CD4-positive, CD25-positive, alpha-beta regulatory T cell (primary cell): ENCODE measurements around the gene LIMD2. TPM values are rescaled to one million over a fixed set of nuclear protein-coding genes. Genes with fewer than 3 reads are reported as not detected.

Experiments used
- ATAC-seq, 2 donors: fragments of 150-1000 bp; cut with Tn5 transposase; one replicate each; pipeline ENCODE4 v1.10.0; 2021; ENCODE audit warnings: low read depth in 2 of 2, moderate number of reproducible peaks in 2 of 2, moderate library complexity in 1 of 2
- DNase-seq, 3 donors: peaks; one replicate each; pipeline versions ENCODE4 v3.0.0 to v3.0.0-alpha.2; 2012 to 2022; ENCODE audit warnings: mixed read lengths in 1 of 3
- H3K27ac ChIP-seq: one replicate; pipeline ENCODE4 v1.7.0; 2013; ENCODE audit warnings: mild to moderate bottlenecking, low read length; ENCODE audit not compliant: insufficient read depth, poor library complexity, severe bottlenecking
- H3K27me3 ChIP-seq: one replicate; pipeline ENCODE4 v1.7.0; 2013; ENCODE audit warnings: low read length; ENCODE audit not compliant: control insufficient read depth, insufficient read depth
- H3K36me3 ChIP-seq: one replicate; pipeline ENCODE4 v1.7.0; 2013; ENCODE audit warnings: mild to moderate bottlenecking, low read length, moderate library complexity; ENCODE audit not compliant: control insufficient read depth, insufficient read depth
- H3K4me1 ChIP-seq: 2 replicates; pipeline ENCODE4 v1.7.0; 2013; ENCODE audit warnings: mild to moderate bottlenecking, low read length; ENCODE audit not compliant: insufficient read depth, control insufficient read depth, poor library complexity, severe bottlenecking
- H3K4me3 ChIP-seq: one replicate; pipeline ENCODE4 v1.7.0; 2013; ENCODE audit warnings: low read depth, mild to moderate bottlenecking, low read length, moderate library complexity
- H3K9me3 ChIP-seq, 2 experiments: 1 replicate in 1 of 2; 2 replicates in 1 of 2; pipeline ENCODE4 v1.7.0; 2013; ENCODE audit warnings: low read length in 2 of 2, mild to moderate bottlenecking in 1 of 2, moderate library complexity in 1 of 2; ENCODE audit not compliant: control insufficient read depth in 2 of 2
- H3K27ac Mint-ChIP-seq, 3 donors: one replicate each; pipeline ENCODE4 v1.8.0; 2020 to 2022; ENCODE audit warnings: mild to moderate bottlenecking in 3 of 3, mixed read lengths in 3 of 3, moderate library complexity in 2 of 3
- H3K27me3 Mint-ChIP-seq: one replicate; pipeline ENCODE4 v1.8.0; 2022; ENCODE audit warnings: mild to moderate bottlenecking, mixed read lengths
- H3K36me3 Mint-ChIP-seq: one replicate; pipeline ENCODE4 v1.8.0; 2020; ENCODE audit warnings: mixed read lengths
- H3K4me1 Mint-ChIP-seq, 4 donors: one replicate each; pipeline ENCODE4 v1.8.0; 2020 to 2022; ENCODE audit warnings: mixed read lengths in 4 of 4, mild to moderate bottlenecking in 1 of 4
- H3K4me3 Mint-ChIP-seq, 4 donors: one replicate each; pipeline ENCODE4 v1.8.0; 2020 to 2022; ENCODE audit warnings: mild to moderate bottlenecking in 4 of 4, mixed read lengths in 4 of 4, moderate library complexity in 3 of 4
- H3K9me3 Mint-ChIP-seq, 7 donors: one replicate each; pipeline ENCODE4 v1.8.0; 2020 to 2022; ENCODE audit warnings: mixed read lengths in 7 of 7, mild to moderate bottlenecking in 3 of 7, moderate library complexity in 2 of 7
- polyA plus RNA-seq, 4 donors: library from polyadenylated mRNA; unstranded; fragments of 300-500 nt; fragmentation: Illumina TruSeq; gene quantifications; one replicate each; pipeline ENCODE4 v1.2.3, GENCODE V29; 2021
- total RNA-seq: library from RNA; stranded (reverse); gene quantifications from one replicate; pipeline ENCODE4 v1.2.3, GENCODE V29; 2022

The LIMD2 gene
- total and polyA plus RNA-seq, 5 donors from 2014 or later = 408 to 634 (median 471) TPM

- H3K9me3 ChIP-seq = no peaks in the 10 kb centered on the region
- no peak overlapping the region for H3K27ac ChIP-seq
- H3K4me1 ChIP-seq = no peaks in the 10 kb centered on the region
- Mint-ChIP-seq H3K36me3 (peaks cover 8% of the 10 kb centered on the region), H3K27ac (peak overlapping the region in 1 of 3 donors; percentile 28), H3K27me3 (no peaks in the 10 kb centered on the region), H3K4me1 (peaks cover 0 to 8% (median 6%) of the 10 kb centered on the region in 4 donors), H3K9me3 (no peaks in the 10 kb centered on the region), H3K4me3 (no peak overlapping the region)
- ATAC-seq = no peak
- no peak for DNase-seq
- peaks cover 8% of the 10 kb centered on the region for H3K36me3 ChIP-seq
- H3K27me3 ChIP-seq = no peaks in the 10 kb centered on the region
- no peak overlapping the region for H3K4me3 ChIP-seq
Observed at GRCh38 chr17:63718988-63719387, 19.1 kb upstream of the LIMD2 start.

- Mint-ChIP-seq H3K4me1 (peaks cover 0 to 5% (median 2%) of the 10 kb centered on the region in 4 donors), H3K27ac (peak overlapping the region in 2 of 3 donors; percentile 38 to 75), H3K36me3 (peaks cover 13% of the 10 kb centered on the region), H3K9me3 (no peaks in the 10 kb centered on the region), H3K4me3 (no peak overlapping the region), H3K27me3 (no peaks in the 10 kb centered on the region)
- ATAC-seq (no peak), DNase-seq (no peak)
- peaks cover 17% of the 10 kb centered on the region for H3K36me3 ChIP-seq
- no peaks in the 10 kb centered on the region for H3K4me1 ChIP-seq
- H3K4me3 ChIP-seq = no peak overlapping the region
- no peaks in the 10 kb centered on the region for H3K9me3 ChIP-seq
- H3K27me3 ChIP-seq = no peaks in the 10 kb centered on the region
- no peak overlapping the region for H3K27ac ChIP-seq
Observed at GRCh38 chr17:63716426-63716825, 16.5 kb upstream of the LIMD2 start.

DNA sequence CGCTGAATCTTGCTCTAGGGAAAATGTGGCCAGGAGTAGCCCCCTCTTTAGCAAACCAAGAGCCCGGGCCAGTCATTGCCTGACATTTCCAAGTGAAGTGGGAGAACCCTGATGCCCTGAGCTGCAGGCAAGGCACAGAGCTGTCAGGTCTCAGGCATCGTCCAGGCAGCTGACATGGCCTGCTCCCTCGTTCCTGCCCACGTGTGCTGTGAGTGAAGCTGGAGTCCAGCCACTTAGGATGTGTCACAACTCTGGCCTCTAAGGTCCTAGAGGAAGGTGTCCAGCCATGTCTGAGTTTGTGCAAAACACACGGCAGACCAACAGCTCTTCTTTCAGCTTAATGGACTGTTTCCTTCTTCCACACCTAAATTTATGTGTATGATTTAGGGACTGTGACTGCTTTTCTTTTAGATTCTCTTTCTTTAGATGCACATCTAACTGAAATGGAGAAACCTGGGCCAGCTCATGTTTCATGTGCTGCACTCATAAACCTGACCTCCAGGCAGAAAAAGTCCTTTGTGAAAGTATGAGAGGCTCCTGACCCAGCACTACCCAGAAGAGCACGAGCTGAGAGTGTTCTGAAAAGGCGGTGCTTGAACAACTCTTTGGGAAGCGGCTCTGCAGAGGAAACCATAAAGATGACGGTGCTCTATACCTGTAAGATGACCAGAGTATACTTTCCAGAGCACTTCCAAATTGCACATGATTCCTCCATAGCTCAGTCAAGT lies 14.8 kb upstream of the LIMD2 start:
- H3K27ac Mint-ChIP-seq = peak overlapping the region in 2 of 3 donors; percentile 71 to 82
- no peak overlapping the region for H3K4me3 Mint-ChIP-seq
- no peak overlapping the region for H3K27ac ChIP-seq
- DNase-seq = no peak
- H3K27me3 Mint-ChIP-seq = no peaks in the 10 kb centered on the region
- peaks cover 17% of the 10 kb centered on the region for H3K36me3 ChIP-seq
- H3K4me3 ChIP-seq = no peak overlapping the region
- no peaks in the 10 kb centered on the region for H3K9me3 Mint-ChIP-seq
- ATAC-seq = no peak
- H3K36me3 Mint-ChIP-seq = peaks cover 13% of the 10 kb centered on the region
- no peaks in the 10 kb centered on the region for H3K9me3 ChIP-seq
- H3K4me1 Mint-ChIP-seq = peaks cover 7 to 16% (median 11%) of the 10 kb centered on the region in 4 donors
- peaks cover 6% of the 10 kb centered on the region for H3K4me1 ChIP-seq
- no peaks in the 10 kb centered on the region for H3K27me3 ChIP-seq

GRCh38 chr17:63709110-63709509 lies 9.2 kb upstream of the LIMD2 start:
- peaks cover 14% of the 10 kb centered on the region for H3K36me3 ChIP-seq
- H3K4me1 ChIP-seq = peaks cover 52% of the 10 kb centered on the region

GRCh38 chr17:63707151-63707550 lies 7.2 kb upstream of the LIMD2 start:
- H3K4me1 Mint-ChIP-seq = peaks cover 29 to 83% (median 64%) of the 10 kb centered on the region in 4 donors
- Histone ChIP-seq H3K27ac (peak overlapping the region; percentile 63), H3K4me3 (peak overlapping the region; percentile 53), H3K27me3 (no peaks in the 10 kb centered on the region), H3K9me3 (no peaks in the 10 kb centered on the region), H3K4me1 (peaks cover 72% of the 10 kb centered on the region), H3K36me3 (peaks cover 2% of the 10 kb centered on the region)
- no peak for DNase-seq
- peaks cover 21% of the 10 kb centered on the region for H3K36me3 Mint-ChIP-seq
- H3K9me3 Mint-ChIP-seq = no peaks in the 10 kb centered on the region
- peak overlapping the region; percentile 38 to 100 (median 69) for H3K4me3 Mint-ChIP-seq
- peak overlapping the region; percentile 78 to 95 (median 95) for H3K27ac Mint-ChIP-seq
- ATAC-seq = no peak
- H3K27me3 Mint-ChIP-seq = peaks cover under 1% of the 10 kb centered on the region

More at GRCh38 chr17:63709110-63709509, 9.2 kb upstream of the LIMD2 start:
- peaks cover 10% of the 10 kb centered on the region for H3K36me3 Mint-ChIP-seq
- Histone ChIP-seq H3K27ac (no peak overlapping the region), H3K27me3 (no peaks in the 10 kb centered on the region), H3K4me3 (no peak overlapping the region), H3K9me3 (no peaks in the 10 kb centered on the region)
- H3K4me1 Mint-ChIP-seq = peaks cover 24 to 64% (median 49%) of the 10 kb centered on the region in 4 donors
- H3K9me3 Mint-ChIP-seq = no peaks in the 10 kb centered on the region
- H3K27ac Mint-ChIP-seq = peak overlapping the region; percentile 80 to 87 (median 84)
- H3K27me3 Mint-ChIP-seq = no peaks in the 10 kb centered on the region
- DNase-seq = no peak
- no peak for ATAC-seq
- peak overlapping the region in 3 of 4 donors; percentile 51 to 76 (median 74) for H3K4me3 Mint-ChIP-seq

- Histone ChIP-seq H3K4me3 (peak overlapping the region; percentile 53), H3K27ac (peak overlapping the region; percentile 63), H3K9me3 (no peaks in the 10 kb centered on the region), H3K36me3 (no peaks in the 10 kb centered on the region), H3K4me1 (peaks cover 77% of the 10 kb centered on the region), H3K27me3 (no peaks in the 10 kb centered on the region)
- DNase-seq = peak in 2 of 3 donors; percentile 12 to 26
- H3K4me3 Mint-ChIP-seq = peak overlapping the region; percentile 76 to 100 (median 80)
- peaks cover 7% of the 10 kb centered on the region for H3K27me3 Mint-ChIP-seq
- peaks cover 21% of the 10 kb centered on the region for H3K36me3 Mint-ChIP-seq
- peaks cover 29 to 89% (median 66%) of the 10 kb centered on the region in 4 donors for H3K4me1 Mint-ChIP-seq
- no peak for ATAC-seq
- H3K27ac Mint-ChIP-seq = peak overlapping the region; percentile 93 to 95 (median 95)
- peaks cover 0 to 2% (median 0%) of the 10 kb centered on the region in 7 donors for H3K9me3 Mint-ChIP-seq
Observed at GRCh38 chr17:63706336-63707082, 6.6 kb upstream of the LIMD2 start.

GRCh38 chr17:63705657-63706056 lies 5.7 kb upstream of the LIMD2 start:
- ATAC-seq = no peak
- peak overlapping the region; percentile 93 to 95 (median 95) for H3K27ac Mint-ChIP-seq
- H3K4me3 ChIP-seq = peak overlapping the region; percentile 53
- no peaks in the 10 kb centered on the region for H3K36me3 ChIP-seq
- H3K27ac ChIP-seq = peak overlapping the region; percentile 63
- no peaks in the 10 kb centered on the region for H3K27me3 ChIP-seq
- H3K27me3 Mint-ChIP-seq = peaks cover 12% of the 10 kb centered on the region
- peaks cover 21% of the 10 kb centered on the region for H3K36me3 Mint-ChIP-seq
- H3K4me1 Mint-ChIP-seq = peaks cover 29 to 91% (median 66%) of the 10 kb centered on the region in 4 donors
- H3K9me3 Mint-ChIP-seq = peaks cover 0 to 2% (median 0%) of the 10 kb centered on the region in 7 donors
- peak in 2 of 3 donors; percentile 13 to 30 for DNase-seq
- peak overlapping the region; percentile 76 to 100 (median 85) for H3K4me3 Mint-ChIP-seq
- H3K9me3 ChIP-seq = no peaks in the 10 kb centered on the region
- peaks cover 86% of the 10 kb centered on the region for H3K4me1 ChIP-seq
